AG10803 (cell line): ENCODE results near the gene UMAD1.

Experiments used
- DNase-seq: peaks from one replicate; pipeline ENCODE4 v3.0.0; 2010; ENCODE audit warnings: low read depth
- H3K4me3 ChIP-seq: 2 replicates; pipeline ENCODE4 v1.5.1; 2011; ENCODE audit warnings: mild to moderate bottlenecking, low read length, control low read depth
- CTCF ChIP-seq: conservative IDR thresholded peaks from 2 replicates; pipeline ENCODE4 v1.5.1; 2011; ENCODE audit warnings: mild to moderate bottlenecking, low read length, control low read depth, inconsistent platforms

The UMAD1 gene

GRCh38 chr7:7706101-7706511 is 65.6 kb downstream of the UMAD1 start:
- no peak for DNase-seq
- no peak overlapping the region for H3K4me3 ChIP-seq
- no peak for TF ChIP-seq CTCF

GRCh38 chr7:7706556-7707172 is 66.1 kb downstream of the UMAD1 start:
- DNase-seq: peak; percentile 22
- no peak overlapping the region for H3K4me3 ChIP-seq
- TF ChIP-seq CTCF: no peak

GRCh38 chr7:7707246-7707645 is 66.7 kb downstream of the UMAD1 start:
- no peak for TF ChIP-seq CTCF
- H3K4me3 ChIP-seq: no peak overlapping the region
- DNase-seq: no peak

GRCh38 chr7:7707806-7708205 is 67.3 kb downstream of the UMAD1 start:
- no peak overlapping the region for H3K4me3 ChIP-seq
- no peak for TF ChIP-seq CTCF
- DNase-seq: peak; percentile 30

- H3K4me3 ChIP-seq: no peak overlapping the region
- no peak for TF ChIP-seq CTCF
- DNase-seq: no peak
Observed at GRCh38 chr7:7709291-7709690, 68.7 kb downstream of the UMAD1 start.

GRCh38 chr7:7710469-7710868 is 69.9 kb downstream of the UMAD1 start:
- TF ChIP-seq CTCF: no peak
- no peak for DNase-seq
- no peak overlapping the region for H3K4me3 ChIP-seq

- no peak overlapping the region for H3K4me3 ChIP-seq
- no peak for DNase-seq
- no peak for TF ChIP-seq CTCF
Observed at GRCh38 chr7:7713730-7714129, 73.2 kb downstream of the UMAD1 start.
